ENCODE results near the gene CHMP6. TPM values are rescaled to one million over a fixed set of nuclear protein-coding genes. Genes with fewer than 3 reads are reported as not detected.

The CHMP6 gene
- polyA plus RNA-seq, 1 experiment = 27.3 TPM

DNA sequence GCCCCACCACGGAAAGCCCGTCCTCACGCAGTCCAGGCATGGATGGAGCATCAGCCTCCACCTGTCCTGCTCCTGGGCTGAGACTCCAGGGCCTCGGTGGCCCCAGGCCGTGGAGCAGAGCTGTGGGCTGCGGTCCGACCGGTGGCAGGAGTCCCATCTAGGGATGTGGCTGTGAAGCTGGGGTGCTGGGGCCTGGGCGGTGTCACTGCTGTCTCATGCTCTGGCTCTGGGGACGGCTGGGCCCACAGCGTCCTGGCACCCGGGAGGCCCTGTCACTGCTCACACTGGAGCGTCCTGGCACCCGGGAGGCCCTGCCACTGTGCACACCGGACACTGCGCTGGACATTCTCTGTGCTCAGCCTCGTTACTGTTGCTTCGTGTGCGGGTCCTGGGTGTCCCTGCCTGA is 51.7 kb downstream of the CHMP6 start:
- no peak overlapping the region for H3K4me3 ChIP-seq (ENCODE audit: low read depth, low read length)
- TF ChIP-seq, protein P1, sequence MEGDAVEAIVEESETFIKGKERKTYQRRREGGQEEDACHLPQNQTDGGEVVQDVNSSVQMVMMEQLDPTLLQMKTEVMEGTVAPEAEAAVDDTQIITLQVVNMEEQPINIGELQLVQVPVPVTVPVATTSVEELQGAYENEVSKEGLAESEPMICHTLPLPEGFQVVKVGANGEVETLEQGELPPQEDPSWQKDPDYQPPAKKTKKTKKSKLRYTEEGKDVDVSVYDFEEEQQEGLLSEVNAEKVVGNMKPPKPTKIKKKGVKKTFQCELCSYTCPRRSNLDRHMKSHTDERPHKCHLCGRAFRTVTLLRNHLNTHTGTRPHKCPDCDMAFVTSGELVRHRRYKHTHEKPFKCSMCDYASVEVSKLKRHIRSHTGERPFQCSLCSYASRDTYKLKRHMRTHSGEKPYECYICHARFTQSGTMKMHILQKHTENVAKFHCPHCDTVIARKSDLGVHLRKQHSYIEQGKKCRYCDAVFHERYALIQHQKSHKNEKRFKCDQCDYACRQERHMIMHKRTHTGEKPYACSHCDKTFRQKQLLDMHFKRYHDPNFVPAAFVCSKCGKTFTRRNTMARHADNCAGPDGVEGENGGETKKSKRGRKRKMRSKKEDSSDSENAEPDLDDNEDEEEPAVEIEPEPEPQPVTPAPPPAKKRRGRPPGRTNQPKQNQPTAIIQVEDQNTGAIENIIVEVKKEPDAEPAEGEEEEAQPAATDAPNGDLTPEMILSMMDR (IDR thresholded peaks at IDR 0.05; ENCODE audit: low read depth, low read length) = no peak
- no peaks in the 10 kb centered on the region for H3K27me3 ChIP-seq (ENCODE audit: control insufficient read depth, insufficient read depth, low read length)
- peaks cover 11% of the 10 kb centered on the region; the same call in 1 of the 2 replicates for H3K9me3 ChIP-seq (ENCODE audit: control insufficient read depth, insufficient read depth, low read length)
- POLR2A ChIA-PET = no interaction called here
- no peak for DNase-seq (ENCODE audit: low read depth, low spot score)
- CTCF ChIA-PET = interaction anchor here (1.5 kb wide), 1 partner anchor 20 kb away, joined by 6 read pairs; no protein-coding TSS in a partner anchor
- no peak overlapping the region for H3K27ac ChIP-seq (ENCODE audit: low read depth, low read length)

DNA sequence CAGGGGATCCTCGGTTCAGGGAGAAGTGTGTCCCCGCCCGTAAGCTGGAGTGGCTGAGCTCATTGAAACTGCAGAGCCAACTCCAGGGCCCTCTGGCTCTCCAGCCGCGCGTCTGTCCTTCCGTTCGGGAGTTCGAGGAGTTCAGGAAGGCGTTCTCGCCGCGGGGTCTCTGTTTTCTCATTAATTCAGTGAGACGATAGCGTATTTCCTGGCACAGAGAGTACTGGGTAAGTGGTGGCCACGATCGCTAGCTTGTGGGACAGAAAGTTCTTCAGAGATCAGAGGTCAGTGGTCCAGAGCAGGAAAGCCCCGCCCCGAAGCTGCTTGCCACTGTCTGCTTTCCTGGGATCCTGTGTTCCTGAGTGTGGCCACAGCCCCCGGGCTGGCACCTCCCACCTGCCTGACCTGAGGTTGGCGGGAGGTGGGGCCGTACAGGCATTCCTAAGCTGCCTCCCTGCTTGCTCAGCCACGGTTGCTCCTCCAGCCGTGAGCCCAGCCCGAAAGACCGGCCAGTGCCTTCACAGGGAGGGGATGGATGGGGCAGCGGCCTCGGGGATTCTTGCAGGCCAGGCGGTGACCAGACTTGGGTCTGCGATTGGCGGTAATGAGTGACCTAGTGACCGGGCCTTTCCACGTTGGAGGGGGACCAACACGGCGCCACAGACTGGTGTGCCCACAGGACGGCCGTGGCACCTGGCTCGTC is 52.2 kb downstream of the CHMP6 start:
- no peak overlapping the region for H3K27ac ChIP-seq (ENCODE audit: low read depth, low read length)

GRCh38 chr17:81044428-81044763 is 52.8 kb downstream of the CHMP6 start:
- Histone ChIP-seq H3K27ac (ENCODE audit: low read depth, low read length) (peak overlapping the region; percentile 39), H3K27me3 (ENCODE audit: control insufficient read depth, insufficient read depth, low read length) (no peaks in the 10 kb centered on the region), H3K4me3 (ENCODE audit: low read depth, low read length) (no peak overlapping the region), H3K9me3 (ENCODE audit: control insufficient read depth, insufficient read depth, low read length) (peaks cover 6% of the 10 kb centered on the region; the same call in 1 of the 2 replicates)
- no peak for DNase-seq (ENCODE audit: low read depth, low spot score)
- TF ChIP-seq, protein P1 (IDR thresholded peaks at IDR 0.05; ENCODE audit: low read depth, low read length) = no peak
- POLR2A ChIA-PET = interaction anchor here (1.0 to 1.3 kb wide), 2 partner anchors 8 to 9 kb away, joined by 6 to 7 read pairs; partner anchors contain the start of gene BAIAP2
- CTCF ChIA-PET = interaction anchor here (2.3 kb wide), 1 partner anchor 53 kb away, joined by 8 read pairs; no protein-coding TSS in a partner anchor

More for the DNA sequence above, 52.2 kb downstream of the CHMP6 start:
- no peak for DNase-seq (ENCODE audit: low read depth, low spot score)
- ChIA-PET CTCF (interaction anchor here (1.5 to 2.3 kb wide), 2 partner anchors 20 to 54 kb away, joined by 6 to 8 read pairs; no protein-coding TSS in a partner anchor), POLR2A (interaction anchor here (1.0 to 1.3 kb wide), 2 partner anchors 7 to 9 kb away, joined by 6 to 7 read pairs; partner anchors contain the start of gene BAIAP2)
- H3K4me3 ChIP-seq (ENCODE audit: low read depth, low read length) = no peak overlapping the region
- H3K9me3 ChIP-seq (ENCODE audit: control insufficient read depth, insufficient read depth, low read length) = peaks cover 11% of the 10 kb centered on the region; the same call in 1 of the 2 replicates
- H3K27me3 ChIP-seq (ENCODE audit: control insufficient read depth, insufficient read depth, low read length) = no peaks in the 10 kb centered on the region
- TF ChIP-seq, protein P1 (IDR thresholded peaks at IDR 0.05; ENCODE audit: low read depth, low read length) = no peak

DNA sequence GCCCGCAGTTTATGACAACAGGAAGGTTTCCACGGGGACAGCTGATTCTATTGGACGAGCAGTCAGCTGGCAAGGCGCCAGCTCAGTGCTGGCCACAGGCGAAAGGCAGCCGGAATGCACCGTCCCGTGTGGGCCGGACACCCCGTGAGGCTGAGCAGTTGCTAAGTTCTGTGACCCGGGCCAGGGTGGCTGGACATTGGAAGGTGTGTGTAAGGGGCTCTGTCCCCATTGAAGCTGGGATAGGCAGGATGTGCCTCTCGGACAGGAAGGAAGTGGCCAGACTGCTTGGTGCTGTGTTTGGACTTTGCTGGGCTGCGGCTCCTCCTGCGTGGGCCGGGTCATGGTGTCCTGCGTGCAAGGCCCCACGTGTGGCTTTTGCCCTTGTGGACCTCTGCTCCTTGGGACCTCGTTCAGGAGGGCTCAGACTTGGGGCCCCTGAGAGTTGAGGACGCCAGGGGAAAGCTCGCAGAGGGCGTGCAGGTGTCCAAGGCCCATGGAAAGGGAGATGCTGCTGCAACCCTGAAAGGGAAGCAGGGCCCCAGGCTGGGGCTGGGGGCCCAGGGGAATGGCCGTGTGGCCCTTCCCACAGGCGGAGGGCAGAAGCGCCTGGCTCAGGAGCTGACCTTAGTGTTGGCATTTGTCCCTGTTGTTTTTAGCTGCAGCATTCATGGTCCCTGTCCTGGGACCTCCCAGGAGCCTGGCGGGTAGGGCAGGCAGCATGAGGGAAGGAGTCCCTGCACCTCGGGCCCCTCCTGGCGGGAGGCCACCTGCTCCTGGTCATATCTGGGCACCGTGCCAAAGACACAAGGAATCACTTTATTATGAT is 53.3 kb downstream of the CHMP6 start:
- ChIA-PET CTCF (interaction anchor here (0.6 to 2.3 kb wide), 3 partner anchors 21 to 56 kb away, joined by 3 to 8 read pairs (median 3); no protein-coding TSS in a partner anchor), POLR2A (interaction anchor here (1.0 to 1.3 kb wide), 2 partner anchors 8 to 10 kb away, joined by 6 to 7 read pairs; partner anchors contain the start of gene BAIAP2)
- TF ChIP-seq, protein P1 (IDR thresholded peaks at IDR 0.05; ENCODE audit: low read depth, low read length) = no peak
- H3K4me3 ChIP-seq (ENCODE audit: low read depth, low read length) = no peak overlapping the region
- DNase-seq (ENCODE audit: low read depth, low spot score) = no peak
- H3K9me3 ChIP-seq (ENCODE audit: control insufficient read depth, insufficient read depth, low read length) = peaks cover 2% of the 10 kb centered on the region; the same call in 1 of the 2 replicates
- peak overlapping the region; percentile 39 for H3K27ac ChIP-seq (ENCODE audit: low read depth, low read length)
- H3K27me3 ChIP-seq (ENCODE audit: control insufficient read depth, insufficient read depth, low read length) = no peaks in the 10 kb centered on the region
